WTC11 (cell line): ENCODE measurements around the gene SLC10A4. TPM values are rescaled to one million over a fixed set of nuclear protein-coding genes. Genes with fewer than 3 reads are reported as not detected.
"Not testable (repeated sequence)": the region's sequence is repeated elsewhere in the genome, so short reads cannot be mapped to it uniquely, and the experiment has no call there.

ENCODE experiments used
- ATAC-seq: fragments of 200-7000 bp; cut with Tn5 transposase; 2 replicates; pipeline ENCODE4 v1.10.0; 2021; ENCODE audit warnings: mild to moderate bottlenecking, moderate library complexity
- CTCF ChIA-PET: fragments of 300-600 bp; sonication (Branson Sonifier 250); formaldehyde crosslinking; loops from one replicate; lab custom pipeline; 2021; ENCODE audit warnings: antibody characterized with exemption; lab: Charles Lee
- POLR2A ChIA-PET: fragments of 350-600 bp; sonication (Branson Sonifier 250); formaldehyde crosslinking; loops from one replicate; lab custom pipeline; 2021; ENCODE audit warnings: antibody characterized with exemption; lab: Charles Lee
- DNase-seq: peaks from one replicate; pipeline ENCODE4 v3.0.0; 2021; ENCODE audit warnings: low spot score
- H3K27ac Mint-ChIP-seq: 2 replicates; pipeline ENCODE4 v1.8.0; 2021; ENCODE audit warnings: mixed read lengths
- H3K27me3 Mint-ChIP-seq: 2 replicates; pipeline ENCODE4 v1.8.0; 2021; ENCODE audit warnings: low read depth, mild to moderate bottlenecking, moderate library complexity, mixed read lengths
- H3K36me3 Mint-ChIP-seq: 2 replicates; pipeline ENCODE4 v1.8.0; 2021; ENCODE audit warnings: mixed read lengths
- H3K4me1 Mint-ChIP-seq: 2 replicates; pipeline ENCODE4 v1.8.0; 2022; ENCODE audit warnings: mixed read lengths
- H3K4me3 Mint-ChIP-seq: 2 replicates; pipeline ENCODE4 v1.8.0; 2021; ENCODE audit warnings: mild to moderate bottlenecking, moderate library complexity, mixed read lengths
- H3K9me3 Mint-ChIP-seq: 2 replicates; pipeline ENCODE4 v1.8.0; 2021; ENCODE audit warnings: mixed read lengths
- AFF4 ChIP-seq: sonication (generic); formaldehyde crosslinking; IDR thresholded peaks from 2 replicates; pipeline ENCODE4 v1.8.1; 2023; ENCODE audit warnings: mild to moderate bottlenecking, missing genetic modification reagents, borderline replicate concordance
- CTCF ChIP-seq: fragments of 200-600 bp; IDR thresholded peaks from 2 replicates; pipeline ENCODE4 v1.8.0; 2022; ENCODE audit warnings: antibody characterized with exemption
- FOXK1 ChIP-seq: sonication (generic); formaldehyde crosslinking; IDR thresholded peaks from 2 replicates; pipeline ENCODE4 v1.8.0; 2022; ENCODE audit warnings: mild to moderate bottlenecking, moderate library complexity, missing genetic modification reagents
- MAX ChIP-seq: sonication (generic); formaldehyde crosslinking; IDR thresholded peaks from 2 replicates; pipeline ENCODE4 v1.8.0; 2022; ENCODE audit warnings: mild to moderate bottlenecking, missing genetic modification reagents
- NFE2L1 ChIP-seq: sonication (generic); formaldehyde crosslinking; IDR thresholded peaks from 2 replicates; pipeline ENCODE4 v1.8.1; 2023; ENCODE audit warnings: missing genetic modification reagents
- SMAD3 ChIP-seq: sonication (generic); formaldehyde crosslinking; IDR thresholded peaks from 2 replicates; pipeline ENCODE4 v1.8.0; 2022; ENCODE audit warnings: missing genetic modification reagents, mild to moderate bottlenecking, borderline replicate concordance
- SP1 ChIP-seq: sonication (generic); formaldehyde crosslinking; conservative IDR thresholded peaks from 2 replicates; pipeline ENCODE4 v1.8.1; 2022; ENCODE audit warnings: missing genetic modification reagents
- ZBTB43 ChIP-seq: sonication (generic); formaldehyde crosslinking; IDR thresholded peaks from 2 replicates; pipeline ENCODE4 v1.8.1; 2023; ENCODE audit warnings: mild to moderate bottlenecking, missing genetic modification reagents
- ZNF232 ChIP-seq: sonication (generic); formaldehyde crosslinking; IDR thresholded peaks from 2 replicates; pipeline ENCODE4 v1.8.0; 2022; ENCODE audit warnings: mild to moderate bottlenecking, missing genetic modification reagents
- ZNF317 ChIP-seq: sonication (generic); formaldehyde crosslinking; IDR thresholded peaks from 2 replicates; pipeline ENCODE4 v1.8.1; 2023; ENCODE audit warnings: low read depth, mild to moderate bottlenecking, moderate library complexity, missing genetic modification reagents, borderline replicate concordance
- ZNF423 ChIP-seq: fragments of 250-450 bp; sonication (Bioruptor Pico); IDR thresholded peaks from 2 replicates; pipeline ENCODE4 v2.1.2; 2022; ENCODE audit warnings: mild to moderate bottlenecking, moderate library complexity
- total RNA-seq: library from RNA; stranded (reverse); gene quantifications from 3 replicates; pipeline ENCODE4 v1.2.3, GENCODE V29; 2021

The SLC10A4 gene
- total RNA-seq, 1 experiment from 2014 or later, result 3.0 TPM

GRCh38 chr4:48439988-48440387 is 43.2 kb upstream of the SLC10A4 start:
- no peak overlapping the region for H3K27ac Mint-ChIP-seq
- no peak for TF ChIP-seq ZNF232 (CRISPR knock-in tag)
- peak; percentile 52 for ATAC-seq

GRCh38 chr4:48440914-48441313 is 42.2 kb upstream of the SLC10A4 start:
- ATAC-seq, H3K27ac Mint-ChIP-seq, H3K36me3 Mint-ChIP-seq, POLR2A ChIA-PET, H3K9me3 Mint-ChIP-seq, H3K27me3 Mint-ChIP-seq, H3K4me1 Mint-ChIP-seq, DNase-seq, H3K4me3 Mint-ChIP-seq: not testable (repeated sequence)
- CTCF ChIA-PET, result interaction anchor here (0.6 kb wide), 1 partner anchor 60 kb away, joined by 3 read pairs; no protein-coding TSS in a partner anchor

More at GRCh38 chr4:48439988-48440387, 43.2 kb upstream of the SLC10A4 start:
- ChIA-PET CTCF (no interaction called here), POLR2A (interaction anchor here (0.5 kb wide), 1 partner anchor 99 kb away, joined by 3 read pairs; the partner anchor contains the start of gene SLAIN2)
- Mint-ChIP-seq H3K27me3 (no peaks in the 10 kb centered on the region), H3K4me1 (peaks cover 10% of the 10 kb centered on the region), H3K4me3 (no peak overlapping the region), H3K36me3 (no peaks in the 10 kb centered on the region), H3K9me3 (no peaks in the 10 kb centered on the region)
- no peak for DNase-seq

- H3K27ac Mint-ChIP-seq, result no peak overlapping the region
- H3K27me3 Mint-ChIP-seq, result no peaks in the 10 kb centered on the region
- no peak for DNase-seq
- H3K9me3 Mint-ChIP-seq, result no peaks in the 10 kb centered on the region
- H3K4me3 Mint-ChIP-seq, result no peak overlapping the region
- POLR2A ChIA-PET, result no interaction called here
- TF ChIP-seq CTCF (0 out of 2 replicates have a peak, but pooled peaks have one; percentile 14), ZBTB43 (CRISPR knock-in tag) (no peak), ZNF423 (CRISPR knock-in tag) (no peak)
- TF ChIP-seq, all 79 proteins: peak for 1
- CTCF ChIA-PET, result no interaction called here
- no peaks in the 10 kb centered on the region; the same call in 1 of the 2 replicates for H3K4me1 Mint-ChIP-seq
- ATAC-seq, result no peak
- no peaks in the 10 kb centered on the region for H3K36me3 Mint-ChIP-seq
Observed at GRCh38 chr4:48445704-48446103, 37.4 kb upstream of the SLC10A4 start.

GRCh38 chr4:48446642-48447041 is 36.5 kb upstream of the SLC10A4 start:
- TF ChIP-seq SP1 (CRISPR knock-in tag) (no peak), ZNF317 (CRISPR knock-in tag) (no peak), FOXK1 (CRISPR knock-in tag) (no peak), MAX (CRISPR knock-in tag) (no peak), AFF4 (no peak), NFE2L1 (CRISPR knock-in tag) (no peak), SMAD3 (CRISPR knock-in tag) (no peak)
- CTCF ChIA-PET, result interaction anchor here (0.7 kb wide), 1 partner anchor 14 kb away, joined by 3 read pairs; no protein-coding TSS in a partner anchor
- Mint-ChIP-seq H3K4me3 (no peak overlapping the region), H3K27ac (no peak overlapping the region), H3K9me3 (no peaks in the 10 kb centered on the region), H3K4me1 (no peaks in the 10 kb centered on the region), H3K36me3 (no peaks in the 10 kb centered on the region), H3K27me3 (no peaks in the 10 kb centered on the region)
- POLR2A ChIA-PET, result no interaction called here
- ATAC-seq (no peak), DNase-seq (no peak)
